ENCODE results near the gene PIPOX. TPM values are rescaled to one million over a fixed set of nuclear protein-coding genes. Genes with fewer than 3 reads are reported as not detected.

The PIPOX gene
- total RNA-seq, 1 donor from 2014 or later, result 1.5 TPM

DNA sequence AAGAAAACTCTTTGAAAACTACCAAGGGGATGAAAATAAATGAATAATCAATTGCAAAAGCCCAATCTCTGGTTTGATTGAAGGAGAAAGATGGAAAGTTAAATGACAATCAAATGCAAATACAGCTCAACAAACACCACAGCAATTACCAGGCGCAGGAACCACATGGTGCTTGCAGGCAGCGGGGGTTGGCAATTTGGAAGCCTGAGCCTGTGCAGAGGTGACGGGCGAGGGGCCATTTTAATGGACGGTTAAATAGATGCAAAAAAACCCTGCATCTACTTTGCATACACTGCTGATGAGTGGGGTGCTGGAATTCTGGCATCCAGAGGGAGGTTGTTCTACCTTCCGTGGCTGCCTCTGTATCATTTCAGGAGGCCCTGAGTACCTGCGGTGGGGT lies 32.4 kb upstream of the PIPOX start:
- Mint-ChIP-seq H3K36me3 (ENCODE audit: low read depth) (no peaks in the 10 kb centered on the region), H3K4me1 (ENCODE audit: low read depth) (peaks cover 8% of the 10 kb centered on the region), H3K4me3 (ENCODE audit: unreplicated experiment) (no peak overlapping the region), H3K27me3 (ENCODE audit: low read depth) (peaks cover 54% of the 10 kb centered on the region), H3K27ac (ENCODE audit: unreplicated experiment) (no peak overlapping the region), H3K9me3 (ENCODE audit: low read depth) (no peaks in the 10 kb centered on the region)
- TF ChIP-seq, protein P1, sequence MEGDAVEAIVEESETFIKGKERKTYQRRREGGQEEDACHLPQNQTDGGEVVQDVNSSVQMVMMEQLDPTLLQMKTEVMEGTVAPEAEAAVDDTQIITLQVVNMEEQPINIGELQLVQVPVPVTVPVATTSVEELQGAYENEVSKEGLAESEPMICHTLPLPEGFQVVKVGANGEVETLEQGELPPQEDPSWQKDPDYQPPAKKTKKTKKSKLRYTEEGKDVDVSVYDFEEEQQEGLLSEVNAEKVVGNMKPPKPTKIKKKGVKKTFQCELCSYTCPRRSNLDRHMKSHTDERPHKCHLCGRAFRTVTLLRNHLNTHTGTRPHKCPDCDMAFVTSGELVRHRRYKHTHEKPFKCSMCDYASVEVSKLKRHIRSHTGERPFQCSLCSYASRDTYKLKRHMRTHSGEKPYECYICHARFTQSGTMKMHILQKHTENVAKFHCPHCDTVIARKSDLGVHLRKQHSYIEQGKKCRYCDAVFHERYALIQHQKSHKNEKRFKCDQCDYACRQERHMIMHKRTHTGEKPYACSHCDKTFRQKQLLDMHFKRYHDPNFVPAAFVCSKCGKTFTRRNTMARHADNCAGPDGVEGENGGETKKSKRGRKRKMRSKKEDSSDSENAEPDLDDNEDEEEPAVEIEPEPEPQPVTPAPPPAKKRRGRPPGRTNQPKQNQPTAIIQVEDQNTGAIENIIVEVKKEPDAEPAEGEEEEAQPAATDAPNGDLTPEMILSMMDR (IDR thresholded peaks at IDR 0.05), result no peak
- no peak for DNase-seq (ENCODE audit: low spot score)

DNA sequence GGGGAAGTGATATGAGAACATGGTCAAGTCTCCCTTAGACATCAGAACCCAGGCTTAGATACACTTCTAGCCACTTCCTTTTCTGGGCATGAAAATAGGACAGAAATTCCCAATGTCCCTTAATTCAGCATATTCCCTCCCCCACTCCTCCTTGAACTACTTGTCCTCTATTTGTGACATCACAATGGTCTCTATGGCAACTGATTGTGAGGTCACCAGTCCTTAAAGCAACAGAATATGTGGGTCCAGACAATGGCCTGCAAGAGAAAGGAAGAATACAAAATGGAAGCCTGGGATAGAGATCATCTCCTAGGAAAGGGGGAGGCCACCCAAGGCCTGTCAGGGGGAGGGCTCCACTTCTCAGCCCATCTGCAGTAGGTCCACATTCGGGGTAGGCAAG lies 30.4 kb upstream of the PIPOX start:
- H3K36me3 Mint-ChIP-seq (ENCODE audit: low read depth), result no peaks in the 10 kb centered on the region
- H3K9me3 Mint-ChIP-seq (ENCODE audit: low read depth), result no peaks in the 10 kb centered on the region
- no peak overlapping the region for H3K27ac Mint-ChIP-seq (ENCODE audit: unreplicated experiment)
- no peak overlapping the region for H3K4me3 Mint-ChIP-seq (ENCODE audit: unreplicated experiment)
- peaks cover 3% of the 10 kb centered on the region for H3K4me1 Mint-ChIP-seq (ENCODE audit: low read depth)
- no peak for DNase-seq (ENCODE audit: low spot score)
- TF ChIP-seq, protein P1 (IDR thresholded peaks at IDR 0.05), result no peak
- H3K27me3 Mint-ChIP-seq (ENCODE audit: low read depth), result peaks cover 61% of the 10 kb centered on the region

DNA sequence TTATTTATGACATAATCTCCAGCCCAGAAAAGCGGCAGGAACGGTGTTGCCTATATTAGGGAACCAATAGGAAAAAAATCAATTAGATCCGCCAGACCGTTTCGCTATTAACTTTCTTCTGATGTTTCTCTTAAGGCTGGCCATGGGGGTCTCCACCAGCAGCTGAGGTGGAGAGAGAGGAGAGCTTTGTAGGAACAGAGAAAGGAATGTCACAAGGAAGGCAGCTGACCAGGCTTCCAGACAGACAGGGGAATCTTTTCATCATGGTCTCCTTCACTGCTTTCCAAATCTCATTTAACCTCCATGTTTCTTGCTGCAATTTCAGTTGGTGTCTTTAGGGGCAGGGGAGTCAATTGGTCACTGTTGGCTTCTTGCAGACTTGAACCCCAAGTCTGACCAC lies 28.2 kb upstream of the PIPOX start:
- no peaks in the 10 kb centered on the region for H3K36me3 Mint-ChIP-seq (ENCODE audit: low read depth)
- H3K9me3 Mint-ChIP-seq (ENCODE audit: low read depth), result no peaks in the 10 kb centered on the region
- peaks cover 73% of the 10 kb centered on the region for H3K27me3 Mint-ChIP-seq (ENCODE audit: low read depth)
- DNase-seq (ENCODE audit: low spot score), result no peak
- H3K4me1 Mint-ChIP-seq (ENCODE audit: low read depth), result no peaks in the 10 kb centered on the region
- TF ChIP-seq, protein P1 (IDR thresholded peaks at IDR 0.05), result no peak
- no peak overlapping the region for H3K27ac Mint-ChIP-seq (ENCODE audit: unreplicated experiment)
- no peak overlapping the region for H3K4me3 Mint-ChIP-seq (ENCODE audit: unreplicated experiment)

DNA sequence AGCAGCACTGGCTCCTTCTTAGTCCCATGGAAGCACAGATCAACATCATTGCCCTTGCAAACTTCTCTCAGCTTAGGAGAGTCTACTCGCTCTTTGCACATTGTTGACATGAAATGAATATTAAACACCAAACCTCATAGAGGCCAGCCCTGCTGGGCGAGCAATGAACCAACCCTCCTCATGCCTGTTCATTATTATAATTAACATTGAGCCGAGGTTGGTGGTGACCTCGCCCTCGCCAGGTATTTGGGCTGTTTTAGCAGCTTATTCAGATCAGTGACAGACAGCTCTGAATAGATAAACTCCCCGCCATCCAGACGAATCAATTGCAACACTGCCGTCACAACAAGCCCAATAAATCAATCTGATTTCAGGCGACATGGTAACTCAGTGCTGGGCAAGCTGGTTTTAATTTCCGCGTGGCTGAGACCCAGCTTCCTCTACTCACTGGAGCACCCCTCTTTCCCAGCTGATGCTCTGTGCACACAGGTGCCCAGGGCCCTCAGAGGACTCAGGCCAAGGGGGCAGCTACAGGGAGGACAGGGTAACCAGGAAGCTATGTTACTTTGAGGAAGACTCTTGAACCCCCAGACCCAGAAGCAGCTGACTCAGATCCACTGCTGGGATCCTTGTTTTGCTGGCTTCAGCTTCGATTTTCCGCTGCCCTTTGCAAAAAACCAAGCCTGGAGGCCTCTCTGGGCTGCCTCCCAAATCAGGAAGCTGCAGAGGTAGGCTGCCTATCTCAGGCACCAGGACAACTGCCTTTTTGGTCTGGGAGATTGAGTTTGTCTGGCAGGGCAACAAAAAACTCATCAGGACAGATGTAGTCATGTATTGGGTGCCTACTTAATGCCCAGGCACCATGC lies 26.4 kb upstream of the PIPOX start:
- DNase-seq (ENCODE audit: low spot score), result no peak
- Mint-ChIP-seq H3K36me3 (ENCODE audit: low read depth) (no peaks in the 10 kb centered on the region), H3K4me3 (ENCODE audit: unreplicated experiment) (no peak overlapping the region), H3K27ac (ENCODE audit: unreplicated experiment) (no peak overlapping the region), H3K4me1 (ENCODE audit: low read depth) (no peaks in the 10 kb centered on the region), H3K27me3 (ENCODE audit: low read depth) (peaks cover 72% of the 10 kb centered on the region), H3K9me3 (ENCODE audit: low read depth) (no peaks in the 10 kb centered on the region)
- TF ChIP-seq, protein P1 (IDR thresholded peaks at IDR 0.05), result no peak

DNA sequence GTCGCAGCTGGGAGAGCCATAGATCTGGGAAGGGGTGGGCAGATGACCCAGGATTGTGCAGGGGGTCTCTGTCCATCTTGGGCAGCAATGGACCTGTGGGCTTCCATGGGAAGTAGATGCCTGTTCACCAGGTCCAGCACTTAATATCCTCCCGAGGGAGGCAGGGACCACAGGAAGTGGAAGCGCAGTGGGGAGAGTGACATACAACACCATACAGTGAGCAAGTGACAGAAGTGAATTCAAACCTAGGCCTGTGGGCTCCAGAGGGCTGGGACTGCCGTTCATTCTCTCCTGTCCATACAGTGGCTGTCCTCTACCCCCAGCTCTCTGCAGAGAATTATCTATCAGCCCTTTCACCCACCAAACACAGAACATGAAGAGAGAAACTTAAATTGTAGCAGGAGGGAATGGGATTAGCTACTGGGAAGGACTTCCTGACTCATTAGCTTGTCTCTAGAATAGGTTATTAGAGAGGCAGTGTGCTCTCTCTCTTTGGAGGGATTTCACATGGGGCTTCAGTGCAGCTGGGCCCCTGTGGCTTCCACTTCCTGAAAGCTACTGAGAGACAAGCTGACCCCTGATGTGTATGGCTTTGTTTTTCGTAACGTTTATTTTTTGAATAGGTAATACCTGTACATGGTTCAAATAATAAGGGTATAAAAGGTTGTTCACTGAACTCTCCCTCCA lies 24.0 kb upstream of the PIPOX start:
- H3K4me1 Mint-ChIP-seq (ENCODE audit: low read depth), result no peaks in the 10 kb centered on the region
- no peaks in the 10 kb centered on the region for H3K36me3 Mint-ChIP-seq (ENCODE audit: low read depth)
- H3K4me3 Mint-ChIP-seq (ENCODE audit: unreplicated experiment), result no peak overlapping the region
- TF ChIP-seq, protein P1 (IDR thresholded peaks at IDR 0.05), result no peak
- H3K27me3 Mint-ChIP-seq (ENCODE audit: low read depth), result peaks cover 76% of the 10 kb centered on the region
- no peaks in the 10 kb centered on the region for H3K9me3 Mint-ChIP-seq (ENCODE audit: low read depth)
- no peak for DNase-seq (ENCODE audit: low spot score)
- H3K27ac Mint-ChIP-seq (ENCODE audit: unreplicated experiment), result no peak overlapping the region
